Measurements from ENCODE around the gene BPI. TPM values are rescaled to one million over a fixed set of nuclear protein-coding genes. Genes with fewer than 3 reads are reported as not detected.

Gene BPI
- total RNA-seq, 2 experiments from 2014 or later = 0.14 TPM; not detected in 1

GRCh38 chr20:38266426-38266825, 37.5 kb upstream of the BPI start:
- CTCF ChIA-PET = no interaction called here
- Mint-ChIP-seq H3K27ac (no peak overlapping the region), H3K4me3 (no peak overlapping the region), H3K27me3 (peaks cover 67% of the 10 kb centered on the region), H3K4me1 (ENCODE audit: low read depth) (no peaks in the 10 kb centered on the region), H3K9me3 (no peaks in the 10 kb centered on the region), H3K36me3 (ENCODE audit: low read depth) (no peaks in the 10 kb centered on the region)
- Histone ChIP-seq H3K36me3 (ENCODE audit: insufficient read depth, low read length) (no peaks in the 10 kb centered on the region), H3K27ac (ENCODE audit: low read depth in 1 of 2, low read length in 2 of 2) (no peak overlapping the region), H3K9me3 (ENCODE audit: control insufficient read depth in 1 of 2, insufficient read depth in 1 of 2, low read length in 2 of 2) (peaks cover 0 to 4% of the 10 kb centered on the region in 2 experiments), H3K27me3 (ENCODE audit: control insufficient read depth in 1 of 2, insufficient read depth in 2 of 2, low read length in 2 of 2) (peaks cover 10 to 16% of the 10 kb centered on the region in 2 experiments), H3K4me1 (ENCODE audit: insufficient read depth, low read length) (no peaks in the 10 kb centered on the region), H3K4me3 (ENCODE audit: low read length) (no peak overlapping the region)
- intact Hi-C loops (cut with DNase I, micrococcal nuclease) = no loop called here
- POLR2A ChIA-PET = no interaction called here
- no peak for TF ChIP-seq CTCF (IDR thresholded peaks at IDR 0.05)
- ATAC-seq (ENCODE audit: poor library complexity) = no peak
- DNase-seq = no peak

GRCh38 chr20:38267296-38267695, 36.7 kb upstream of the BPI start:
- no peaks in the 10 kb centered on the region for H3K36me3 Mint-ChIP-seq (ENCODE audit: low read depth)
- intact Hi-C loops (cut with DNase I, micrococcal nuclease) = no loop called here
- peaks cover 65% of the 10 kb centered on the region for H3K27me3 Mint-ChIP-seq
- DNase-seq (peak in 2 of 14 experiments; percentile 20 to 27), ATAC-seq (ENCODE audit: poor library complexity) (no peak)
- Histone ChIP-seq H3K27ac (ENCODE audit: low read depth in 1 of 2, low read length in 2 of 2) (no peak overlapping the region), H3K36me3 (ENCODE audit: insufficient read depth, low read length) (no peaks in the 10 kb centered on the region), H3K27me3 (ENCODE audit: control insufficient read depth in 1 of 2, insufficient read depth in 2 of 2, low read length in 2 of 2) (peaks cover 7 to 9% of the 10 kb centered on the region in 2 experiments), H3K9me3 (ENCODE audit: control insufficient read depth in 1 of 2, insufficient read depth in 1 of 2, low read length in 2 of 2) (peaks cover 0 to 5% of the 10 kb centered on the region in 2 experiments), H3K4me1 (ENCODE audit: insufficient read depth, low read length) (no peaks in the 10 kb centered on the region), H3K4me3 (ENCODE audit: low read length) (no peak overlapping the region)
- ChIA-PET CTCF (no interaction called here), POLR2A (no interaction called here)
- H3K9me3 Mint-ChIP-seq = no peaks in the 10 kb centered on the region
- no peak overlapping the region for H3K27ac Mint-ChIP-seq
- H3K4me3 Mint-ChIP-seq = no peak overlapping the region
- H3K4me1 Mint-ChIP-seq (ENCODE audit: low read depth) = no peaks in the 10 kb centered on the region
- no peak for TF ChIP-seq CTCF (IDR thresholded peaks at IDR 0.05)

- Histone ChIP-seq H3K27ac (ENCODE audit: low read depth in 1 of 2, low read length in 2 of 2) (no peak overlapping the region), H3K4me3 (ENCODE audit: low read length) (no peak overlapping the region), H3K9me3 (ENCODE audit: control insufficient read depth in 1 of 2, insufficient read depth in 1 of 2, low read length in 2 of 2) (peaks cover 0 to 5% of the 10 kb centered on the region in 2 experiments), H3K27me3 (ENCODE audit: control insufficient read depth in 1 of 2, insufficient read depth in 2 of 2, low read length in 2 of 2) (peaks cover 1 to 2% of the 10 kb centered on the region in 2 experiments), H3K4me1 (ENCODE audit: insufficient read depth, low read length) (no peaks in the 10 kb centered on the region), H3K36me3 (ENCODE audit: insufficient read depth, low read length) (no peaks in the 10 kb centered on the region)
- no peaks in the 10 kb centered on the region for H3K36me3 Mint-ChIP-seq (ENCODE audit: low read depth)
- H3K4me1 Mint-ChIP-seq (ENCODE audit: low read depth) = no peaks in the 10 kb centered on the region
- DNase-seq = no peak
- ChIA-PET POLR2A (no interaction called here), CTCF (no interaction called here)
- no peak overlapping the region for H3K27ac Mint-ChIP-seq
- intact Hi-C loops (cut with DNase I, micrococcal nuclease) = no loop called here
- H3K4me3 Mint-ChIP-seq = no peak overlapping the region
- no peak for TF ChIP-seq CTCF (IDR thresholded peaks at IDR 0.05)
- ATAC-seq (ENCODE audit: poor library complexity) = no peak
- H3K27me3 Mint-ChIP-seq = peaks cover 58% of the 10 kb centered on the region
- no peaks in the 10 kb centered on the region for H3K9me3 Mint-ChIP-seq
These were observed 35.9 kb upstream of the BPI start for GRCh38 chr20:38267901-38268514.
